ENCODE data around the gene ARL2. TPM values are rescaled to one million over a fixed set of nuclear protein-coding genes. Genes with fewer than 3 reads are reported as not detected.
A peak's percentile ranks its signal among the peaks of the same experiment; 100 is the strongest.

The ARL2 gene
- total RNA-seq, 2 experiments from 2014 or later = 10.5 to 11.1 TPM

- intact Hi-C loops (cut with DNase I, micrococcal nuclease) = loop anchor here (1.0 to 10.0 kb wide), 7 partner anchors 13 to 300 kb away; partner anchors contain the start of genes CDC42EP2 (in 2 of the 2), CAPN1 (in 1 of the 2), MAJIN (in 1 of the 2) and SAC3D1 (in 1 of the 2)
Measured at GRCh38 chr11:65014726-65015227, 817 bp downstream of the ARL2 start.

DNA sequence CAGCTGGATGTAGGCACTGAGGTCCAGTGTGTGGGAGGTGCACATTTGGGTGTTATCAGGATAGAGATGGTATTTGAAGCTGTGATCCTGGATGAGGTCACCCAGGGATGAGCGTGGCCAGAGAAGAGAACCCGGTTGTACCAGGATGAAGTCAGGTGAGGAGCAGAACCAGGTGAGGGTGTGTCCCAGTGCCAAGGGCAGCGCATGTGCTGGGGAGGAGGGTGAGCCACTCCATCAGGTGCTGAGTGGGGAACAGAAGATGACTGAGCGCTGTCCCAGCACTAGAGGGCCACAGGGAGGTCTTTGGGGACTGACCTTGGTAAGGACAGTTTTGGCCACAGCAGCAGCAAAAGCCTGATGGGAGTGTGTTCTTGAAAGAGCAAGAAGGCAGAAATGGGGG, 2.7 kb downstream of the ARL2 start:
- Histone ChIP-seq H3K27me3 (ENCODE audit: control insufficient read depth in 1 of 2, insufficient read depth in 2 of 2, low read length in 2 of 2) (no peaks in the 10 kb centered on the region), H3K4me3 (ENCODE audit: low read length) (no peak overlapping the region), H3K36me3 (ENCODE audit: insufficient read depth, low read length) (peaks cover 31% of the 10 kb centered on the region), H3K9me3 (ENCODE audit: control insufficient read depth in 1 of 2, insufficient read depth in 1 of 2, low read length in 2 of 2) (no peaks in the 10 kb centered on the region), H3K4me1 (ENCODE audit: insufficient read depth, low read length) (peaks cover 26% of the 10 kb centered on the region), H3K27ac (ENCODE audit: low read depth in 1 of 2, low read length in 2 of 2) (no peak overlapping the region)
- ATAC-seq (ENCODE audit: poor library complexity) (no peak), DNase-seq (no peak)
- Mint-ChIP-seq H3K27me3 (no peaks in the 10 kb centered on the region), H3K4me3 (no peak overlapping the region), H3K36me3 (ENCODE audit: low read depth) (peaks cover 3% of the 10 kb centered on the region), H3K27ac (no peak overlapping the region), H3K9me3 (no peaks in the 10 kb centered on the region), H3K4me1 (ENCODE audit: low read depth) (peaks cover 26% of the 10 kb centered on the region)
- ChIA-PET POLR2A (no interaction called here), CTCF (no interaction called here)
- TF ChIP-seq, protein P1, sequence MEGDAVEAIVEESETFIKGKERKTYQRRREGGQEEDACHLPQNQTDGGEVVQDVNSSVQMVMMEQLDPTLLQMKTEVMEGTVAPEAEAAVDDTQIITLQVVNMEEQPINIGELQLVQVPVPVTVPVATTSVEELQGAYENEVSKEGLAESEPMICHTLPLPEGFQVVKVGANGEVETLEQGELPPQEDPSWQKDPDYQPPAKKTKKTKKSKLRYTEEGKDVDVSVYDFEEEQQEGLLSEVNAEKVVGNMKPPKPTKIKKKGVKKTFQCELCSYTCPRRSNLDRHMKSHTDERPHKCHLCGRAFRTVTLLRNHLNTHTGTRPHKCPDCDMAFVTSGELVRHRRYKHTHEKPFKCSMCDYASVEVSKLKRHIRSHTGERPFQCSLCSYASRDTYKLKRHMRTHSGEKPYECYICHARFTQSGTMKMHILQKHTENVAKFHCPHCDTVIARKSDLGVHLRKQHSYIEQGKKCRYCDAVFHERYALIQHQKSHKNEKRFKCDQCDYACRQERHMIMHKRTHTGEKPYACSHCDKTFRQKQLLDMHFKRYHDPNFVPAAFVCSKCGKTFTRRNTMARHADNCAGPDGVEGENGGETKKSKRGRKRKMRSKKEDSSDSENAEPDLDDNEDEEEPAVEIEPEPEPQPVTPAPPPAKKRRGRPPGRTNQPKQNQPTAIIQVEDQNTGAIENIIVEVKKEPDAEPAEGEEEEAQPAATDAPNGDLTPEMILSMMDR (IDR thresholded peaks at IDR 0.05) = no peak
- intact Hi-C loops (cut with DNase I, micrococcal nuclease) = loop anchor here (1.0 to 10.0 kb wide), 2 partner anchors 10 to 298 kb away; partner anchors contain the start of gene CDC42EP2 (in 1 of the 2)

More at GRCh38 chr11:65014726-65015227, 817 bp downstream of the ARL2 start:
- peaks cover 13% of the 10 kb centered on the region for H3K36me3 ChIP-seq (ENCODE audit: insufficient read depth, low read length)
- peak overlapping the region; percentile 87 for H3K4me3 ChIP-seq (ENCODE audit: low read length)
- H3K9me3 ChIP-seq (ENCODE audit: control insufficient read depth in 1 of 2, insufficient read depth in 1 of 2, low read length in 2 of 2) = no peaks in the 10 kb centered on the region
- H3K27me3 ChIP-seq (ENCODE audit: control insufficient read depth in 1 of 2, insufficient read depth in 2 of 2, low read length in 2 of 2) = no peaks in the 10 kb centered on the region
- POLR2A ChIA-PET = interaction anchor here (0.8 to 2.8 kb wide), 10 partner anchors 10 to 168 kb away, joined by 3 to 19 read pairs (median 8); partner anchors contain the start of genes FAU, MRPL49, PPP2R5B and SAC3D1
- TF ChIP-seq, protein P1 (IDR thresholded peaks at IDR 0.05) = no peak
- peaks cover 26% of the 10 kb centered on the region for H3K4me1 Mint-ChIP-seq (ENCODE audit: low read depth)
- CTCF ChIA-PET = interaction anchor here (0.8 to 4.1 kb wide), 16 partner anchors 13 to 170 kb away, joined by 3 to 30 read pairs (median 6); partner anchors contain the start of genes CDC42BPG, CDCA5, FAU and MRPL49
- H3K4me3 Mint-ChIP-seq = peak overlapping the region; percentile 97
- H3K36me3 Mint-ChIP-seq (ENCODE audit: low read depth) = peaks cover 3% of the 10 kb centered on the region
- H3K9me3 Mint-ChIP-seq = no peaks in the 10 kb centered on the region
- peak overlapping the region; percentile 74 to 83 for H3K27ac ChIP-seq (ENCODE audit: low read depth in 1 of 2, low read length in 2 of 2)
- DNase-seq (peak in 1 of 14 experiments; percentile 12), ATAC-seq (ENCODE audit: poor library complexity) (no peak)
- H3K27me3 Mint-ChIP-seq = no peaks in the 10 kb centered on the region
- peak overlapping the region; percentile 92 for H3K27ac Mint-ChIP-seq
- H3K4me1 ChIP-seq (ENCODE audit: insufficient read depth, low read length) = peaks cover 26% of the 10 kb centered on the region

DNA sequence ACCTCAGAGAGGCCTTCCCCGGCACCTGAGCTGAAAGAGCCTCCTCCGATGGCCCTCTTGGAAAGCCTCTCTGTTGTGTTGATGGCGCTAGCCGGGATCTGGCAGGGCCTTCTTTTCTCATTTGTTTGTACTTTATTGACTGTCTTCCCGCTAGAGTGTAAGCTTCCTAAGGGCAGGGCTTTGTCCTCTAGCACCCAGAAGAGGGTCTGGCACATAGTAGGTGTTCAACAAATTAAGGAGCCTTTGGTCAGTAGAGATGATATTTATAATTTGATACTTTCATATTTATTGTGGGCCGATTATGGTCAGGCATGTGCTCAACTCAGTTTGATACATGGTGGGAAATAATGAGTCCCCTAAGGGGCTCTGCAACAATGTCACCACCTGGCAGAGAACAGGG, 4.0 kb downstream of the ARL2 start:
- Histone ChIP-seq H3K4me3 (ENCODE audit: low read length) (no peak overlapping the region), H3K9me3 (ENCODE audit: control insufficient read depth in 1 of 2, insufficient read depth in 1 of 2, low read length in 2 of 2) (no peaks in the 10 kb centered on the region), H3K36me3 (ENCODE audit: insufficient read depth, low read length) (peaks cover 32% of the 10 kb centered on the region), H3K27me3 (ENCODE audit: control insufficient read depth in 1 of 2, insufficient read depth in 2 of 2, low read length in 2 of 2) (no peaks in the 10 kb centered on the region), H3K27ac (ENCODE audit: low read depth in 1 of 2, low read length in 2 of 2) (no peak overlapping the region), H3K4me1 (ENCODE audit: insufficient read depth, low read length) (peaks cover 24% of the 10 kb centered on the region)
- intact Hi-C loops (cut with DNase I, micrococcal nuclease) = loop anchor here (1.0 to 10.0 kb wide), 2 partner anchors 8 to 297 kb away; partner anchors contain the start of gene CDC42EP2 (in 1 of the 2)
- Mint-ChIP-seq H3K4me3 (peak overlapping the region; percentile 42), H3K4me1 (ENCODE audit: low read depth) (peaks cover 25% of the 10 kb centered on the region), H3K36me3 (ENCODE audit: low read depth) (peaks cover 3% of the 10 kb centered on the region), H3K9me3 (no peaks in the 10 kb centered on the region), H3K27ac (no peak overlapping the region), H3K27me3 (no peaks in the 10 kb centered on the region)
- CTCF ChIA-PET = interaction anchor here (0.9 kb wide), 1 partner anchor 99 kb away, joined by 3 read pairs; the partner anchor contains the start of gene ZNHIT2
- DNase-seq = no peak
- TF ChIP-seq, protein P1 (IDR thresholded peaks at IDR 0.05) = no peak
- no peak for ATAC-seq (ENCODE audit: poor library complexity)
- POLR2A ChIA-PET = interaction anchor here (0.9 to 1.1 kb wide), 2 partner anchors 8 to 79 kb away, joined by 4 read pairs; partner anchors contain the start of gene VPS51

Data from CD4-positive, alpha-beta T cell (primary cell).